ENCODE data around the gene GNB1. TPM values are rescaled to one million over a fixed set of nuclear protein-coding genes. Genes with fewer than 3 reads are reported as not detected.

Gene GNB1
- total RNA-seq, 4 donors from 2014 or later: 150 to 191 (median 159) TPM

DNA sequence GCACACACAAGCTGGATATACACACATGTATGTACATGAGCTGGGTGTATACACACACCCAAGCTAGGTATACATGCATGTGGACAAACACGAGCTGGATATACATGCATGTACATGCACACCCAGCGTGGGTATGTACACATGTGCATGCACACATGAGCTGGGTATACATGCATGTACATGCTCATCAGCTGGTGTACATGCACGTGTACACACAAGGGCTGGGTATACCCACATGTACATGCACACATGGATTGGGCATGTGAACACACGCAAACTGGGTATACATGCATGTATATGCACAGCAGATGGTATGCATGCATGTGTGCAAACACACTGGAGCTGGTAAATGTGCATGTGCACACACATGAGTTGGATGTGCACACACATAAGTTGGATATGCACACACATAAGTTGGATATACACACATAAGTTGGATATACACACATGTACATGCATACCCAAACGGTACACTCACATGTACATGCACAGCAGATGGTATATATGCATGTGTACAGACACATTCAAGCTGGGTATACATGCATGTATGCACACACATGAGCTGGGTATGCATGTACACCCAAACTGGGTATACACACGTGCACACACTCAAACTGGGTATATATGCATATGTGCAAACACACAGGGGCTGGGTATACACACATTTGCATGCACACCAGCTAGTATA lies 7.5 kb upstream of the GNB1 start:
- TF ChIP-seq EP300 (IDR thresholded peaks at IDR 0.05): no peak
- TF ChIP-seq, protein P1, sequence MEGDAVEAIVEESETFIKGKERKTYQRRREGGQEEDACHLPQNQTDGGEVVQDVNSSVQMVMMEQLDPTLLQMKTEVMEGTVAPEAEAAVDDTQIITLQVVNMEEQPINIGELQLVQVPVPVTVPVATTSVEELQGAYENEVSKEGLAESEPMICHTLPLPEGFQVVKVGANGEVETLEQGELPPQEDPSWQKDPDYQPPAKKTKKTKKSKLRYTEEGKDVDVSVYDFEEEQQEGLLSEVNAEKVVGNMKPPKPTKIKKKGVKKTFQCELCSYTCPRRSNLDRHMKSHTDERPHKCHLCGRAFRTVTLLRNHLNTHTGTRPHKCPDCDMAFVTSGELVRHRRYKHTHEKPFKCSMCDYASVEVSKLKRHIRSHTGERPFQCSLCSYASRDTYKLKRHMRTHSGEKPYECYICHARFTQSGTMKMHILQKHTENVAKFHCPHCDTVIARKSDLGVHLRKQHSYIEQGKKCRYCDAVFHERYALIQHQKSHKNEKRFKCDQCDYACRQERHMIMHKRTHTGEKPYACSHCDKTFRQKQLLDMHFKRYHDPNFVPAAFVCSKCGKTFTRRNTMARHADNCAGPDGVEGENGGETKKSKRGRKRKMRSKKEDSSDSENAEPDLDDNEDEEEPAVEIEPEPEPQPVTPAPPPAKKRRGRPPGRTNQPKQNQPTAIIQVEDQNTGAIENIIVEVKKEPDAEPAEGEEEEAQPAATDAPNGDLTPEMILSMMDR (IDR thresholded peaks at IDR 0.05): no peak
- TF ChIP-seq POLR2A (IDR thresholded peaks at IDR 0.05): no peak
- 92 to 94% methylated on average over 6 of the region's 6 CpGs for WGBS, 2 donors
- DNase-seq (ENCODE audit: low spot score in 2 of 2): no peak

DNA sequence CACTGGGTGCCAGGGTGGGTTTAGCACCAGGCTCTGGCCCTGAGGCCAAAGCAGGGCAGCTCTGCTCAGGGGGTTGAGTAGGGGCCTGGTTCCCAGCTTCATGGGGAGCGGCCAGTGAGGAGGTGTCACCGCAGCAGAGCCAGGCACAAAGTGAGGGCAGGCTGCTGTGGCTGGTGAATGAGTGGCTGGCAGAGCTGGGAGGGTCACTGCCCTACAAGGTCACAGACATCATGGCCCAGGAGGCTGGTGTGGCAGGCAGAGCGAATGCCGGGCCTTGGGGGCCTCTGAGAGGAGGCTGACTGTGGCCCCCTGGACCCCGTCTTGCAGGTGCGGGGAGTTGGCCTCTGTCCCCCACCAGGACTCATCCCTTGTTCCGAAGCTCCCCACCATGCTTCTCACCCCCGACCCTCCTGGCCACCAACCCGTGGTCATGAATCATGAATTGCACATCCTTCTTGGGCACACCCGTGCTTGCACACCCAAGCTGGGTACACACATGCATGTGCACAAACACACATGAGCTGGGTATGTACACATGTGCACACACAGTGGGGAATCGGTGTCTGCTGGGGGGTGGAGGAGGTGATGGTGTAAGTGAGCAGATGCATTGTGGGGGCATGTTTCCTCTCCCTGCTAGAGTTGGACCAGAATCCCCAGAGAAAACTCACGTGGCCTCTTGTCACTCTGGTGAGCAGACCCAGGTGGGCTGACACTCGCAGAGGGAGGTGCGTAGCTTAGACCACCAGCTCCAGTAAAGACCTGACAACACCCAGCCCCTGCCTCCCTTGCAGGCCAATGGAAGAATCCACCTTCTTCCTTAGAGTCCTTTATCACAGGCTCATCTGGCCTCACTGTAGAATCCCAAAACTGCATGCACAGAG lies 4.8 kb upstream of the GNB1 start:
- Histone ChIP-seq H3K36me3 (no peaks in the 10 kb centered on the region), H3K9me3 (no peaks in the 10 kb centered on the region), H3K27me3 (peaks cover 0 to 22% of the 10 kb centered on the region in 2 donors), H3K4me1 (peaks cover 0 to 39% (median 30%) of the 10 kb centered on the region in 4 donors), H3K4me3 (no peak overlapping the region), H3K27ac (peak overlapping the region in 1 of 4 donors; percentile 68)
- no peak for DNase-seq (ENCODE audit: low spot score in 2 of 2)
- 72 to 77% methylated on average over 11 to 14 of the region's 14 CpGs for WGBS, 2 donors
- TF ChIP-seq POLR2A (IDR thresholded peaks at IDR 0.05) (no peak), EP300 (IDR thresholded peaks at IDR 0.05) (no peak)
- TF ChIP-seq, protein P1 (IDR thresholded peaks at IDR 0.05): no peak

More for the DNA sequence above, 7.5 kb upstream of the GNB1 start:
- Histone ChIP-seq H3K4me1 (peaks cover 0 to 22% (median 16%) of the 10 kb centered on the region in 4 donors), H3K27ac (no peak overlapping the region), H3K27me3 (peaks cover 0 to 22% of the 10 kb centered on the region in 2 donors), H3K4me3 (no peak overlapping the region), H3K36me3 (no peaks in the 10 kb centered on the region), H3K9me3 (no peaks in the 10 kb centered on the region)

DNA sequence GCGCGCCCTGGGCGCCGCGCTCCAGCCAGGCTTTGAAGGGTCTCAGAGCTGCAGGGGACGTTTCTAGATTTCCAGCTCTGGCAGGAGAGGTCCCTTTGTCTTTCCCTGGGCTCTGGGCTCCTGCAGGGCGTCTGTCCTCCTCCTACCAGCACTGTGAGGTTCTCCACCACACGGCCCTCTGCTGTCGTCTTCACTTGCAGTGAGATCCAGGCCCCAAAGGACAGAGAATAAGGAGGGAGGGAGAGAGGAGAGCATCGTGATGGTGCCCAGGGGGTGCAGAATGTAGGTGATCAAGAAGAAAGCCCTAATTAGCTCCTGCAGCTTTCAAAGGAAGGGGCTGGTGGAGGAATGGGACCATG lies 4.2 kb upstream of the GNB1 start:
- H3K9me3 ChIP-seq: no peaks in the 10 kb centered on the region
- H3K4me1 ChIP-seq: peaks cover 0 to 39% (median 30%) of the 10 kb centered on the region in 4 donors
- DNase-seq (ENCODE audit: low spot score in 2 of 2): no peak
- 23 to 44% methylated on average over 10 of the region's 10 CpGs for WGBS, 2 donors
- H3K36me3 ChIP-seq: no peaks in the 10 kb centered on the region
- H3K27ac ChIP-seq: peak overlapping the region in 1 of 4 donors; percentile 68
- H3K4me3 ChIP-seq: peak overlapping the region in 1 of 4 donors; percentile 15
- peaks cover 0 to 22% of the 10 kb centered on the region in 2 donors for H3K27me3 ChIP-seq
- TF ChIP-seq, protein P1 (IDR thresholded peaks at IDR 0.05): no peak
- TF ChIP-seq EP300 (IDR thresholded peaks at IDR 0.05) (no peak), POLR2A (IDR thresholded peaks at IDR 0.05) (no peak)

DNA sequence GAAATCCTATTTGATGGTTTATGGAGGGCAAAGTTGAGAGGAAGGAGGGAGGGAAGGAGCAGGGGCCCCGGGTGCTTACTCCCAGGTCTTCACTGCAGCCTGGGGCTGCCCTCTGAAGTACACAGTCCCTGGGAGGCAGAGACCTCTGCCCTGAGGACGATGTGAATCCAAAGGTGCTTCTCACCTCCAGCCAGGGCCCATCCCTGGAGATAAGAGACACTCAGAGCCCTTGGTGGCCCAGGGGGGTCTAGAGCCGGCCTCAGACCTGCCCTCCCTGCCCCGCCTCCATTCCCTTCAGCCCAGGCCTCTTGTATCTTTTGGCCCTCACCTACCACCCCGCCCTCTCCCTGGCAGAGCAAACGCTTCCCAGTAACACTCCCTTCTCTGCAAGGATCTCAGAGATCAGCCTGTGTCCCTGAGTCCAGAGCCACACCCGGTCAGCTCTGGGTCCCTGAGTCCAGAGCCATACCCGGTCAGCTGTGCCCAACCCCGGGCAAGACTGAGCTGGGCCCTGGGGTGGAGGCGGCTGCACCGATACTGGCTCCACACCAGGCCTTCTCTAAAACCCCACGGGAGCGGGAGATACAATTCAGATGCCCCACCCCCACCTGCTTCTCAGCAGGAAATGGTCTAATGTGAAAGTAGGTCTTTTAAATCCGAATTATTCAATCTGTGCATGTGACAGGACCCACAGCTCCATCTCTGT lies 3.6 kb upstream of the GNB1 start:
- 18 to 25% methylated on average over 13 to 14 of the region's 14 CpGs for WGBS, 2 donors
- Histone ChIP-seq H3K27ac (peak overlapping the region in 2 of 4 donors; percentile 15 to 68), H3K4me3 (peak overlapping the region in 1 of 4 donors; percentile 15), H3K9me3 (no peaks in the 10 kb centered on the region), H3K27me3 (peaks cover 0 to 22% of the 10 kb centered on the region in 2 donors), H3K36me3 (no peaks in the 10 kb centered on the region), H3K4me1 (peaks cover 0 to 40% (median 31%) of the 10 kb centered on the region in 4 donors)
- TF ChIP-seq POLR2A (IDR thresholded peaks at IDR 0.05): no peak
- no peak for TF ChIP-seq EP300 (IDR thresholded peaks at IDR 0.05)
- TF ChIP-seq, protein P1 (IDR thresholded peaks at IDR 0.05): no peak
- no peak for DNase-seq (ENCODE audit: low spot score in 2 of 2)

Measured in tibial nerve (tissue), 4 donors.